Endothelial cell (in vitro differentiated cells): ENCODE data around the gene DRC7. TPM values are rescaled to one million over a fixed set of nuclear protein-coding genes. Genes with fewer than 3 reads are reported as not detected.

Source experiments
- DNase-seq: peaks from one replicate; pipeline ENCODE4 v3.0.0; 2021; ENCODE audit warnings: low spot score
- H3K27ac Mint-ChIP-seq: one replicate; pipeline ENCODE4 v1.8.0; 2021; ENCODE audit warnings: mixed read lengths, inconsistent platforms; ENCODE audit not compliant: unreplicated experiment
- H3K27me3 Mint-ChIP-seq: one replicate; pipeline ENCODE4 v1.8.0; 2021; ENCODE audit warnings: mild to moderate bottlenecking, moderate library complexity, mixed read lengths, inconsistent platforms; ENCODE audit not compliant: unreplicated experiment
- H3K36me3 Mint-ChIP-seq: one replicate; pipeline ENCODE4 v1.8.0; 2021; ENCODE audit warnings: mild to moderate bottlenecking, low read depth, mixed read lengths, inconsistent platforms; ENCODE audit not compliant: unreplicated experiment
- H3K4me1 Mint-ChIP-seq: one replicate; pipeline ENCODE4 v1.8.0; 2021; ENCODE audit warnings: mild to moderate bottlenecking, mixed read lengths, inconsistent platforms; ENCODE audit not compliant: unreplicated experiment
- H3K4me3 Mint-ChIP-seq: one replicate; pipeline ENCODE4 v1.8.0; 2021; ENCODE audit warnings: mild to moderate bottlenecking, mixed read lengths, inconsistent platforms; ENCODE audit not compliant: unreplicated experiment
- H3K9me3 Mint-ChIP-seq: one replicate; pipeline ENCODE4 v1.8.0; 2021; ENCODE audit warnings: mixed read lengths, inconsistent platforms; ENCODE audit not compliant: unreplicated experiment
- CTCF ChIP-seq: fragments of 200-600 bp; sonication (generic); IDR thresholded peaks from one replicate; pipeline ENCODE4 v1.5.0; 2021; ENCODE audit warnings: antibody characterized with exemption; ENCODE audit not compliant: unreplicated experiment
- long read RNA-seq: library from polyadenylated mRNA; unstranded; transcript quantifications from one replicate; pipeline ENCODE4 v2.0.0, GENCODE V29; 2020; ENCODE audit not compliant: unreplicated experiment
- total RNA-seq: library from RNA; stranded (reverse); fragmentation: NEBNext Ultra II Directional; extraction: Animal tissue kit (Norgen Biotek cat#: 25700); gene quantifications from one replicate; pipeline ENCODE4 v1.2.1, GENCODE V29; 2021; ENCODE audit not compliant: unreplicated experiment

DRC7 gene
- 1.8 TPM for total RNA-seq
- long read RNA-seq, partial matches to known transcripts: 0 of 1 reads
- long read RNA-seq, other reads (novel, unspliced or antisense): 1 of 1 reads

DNA sequence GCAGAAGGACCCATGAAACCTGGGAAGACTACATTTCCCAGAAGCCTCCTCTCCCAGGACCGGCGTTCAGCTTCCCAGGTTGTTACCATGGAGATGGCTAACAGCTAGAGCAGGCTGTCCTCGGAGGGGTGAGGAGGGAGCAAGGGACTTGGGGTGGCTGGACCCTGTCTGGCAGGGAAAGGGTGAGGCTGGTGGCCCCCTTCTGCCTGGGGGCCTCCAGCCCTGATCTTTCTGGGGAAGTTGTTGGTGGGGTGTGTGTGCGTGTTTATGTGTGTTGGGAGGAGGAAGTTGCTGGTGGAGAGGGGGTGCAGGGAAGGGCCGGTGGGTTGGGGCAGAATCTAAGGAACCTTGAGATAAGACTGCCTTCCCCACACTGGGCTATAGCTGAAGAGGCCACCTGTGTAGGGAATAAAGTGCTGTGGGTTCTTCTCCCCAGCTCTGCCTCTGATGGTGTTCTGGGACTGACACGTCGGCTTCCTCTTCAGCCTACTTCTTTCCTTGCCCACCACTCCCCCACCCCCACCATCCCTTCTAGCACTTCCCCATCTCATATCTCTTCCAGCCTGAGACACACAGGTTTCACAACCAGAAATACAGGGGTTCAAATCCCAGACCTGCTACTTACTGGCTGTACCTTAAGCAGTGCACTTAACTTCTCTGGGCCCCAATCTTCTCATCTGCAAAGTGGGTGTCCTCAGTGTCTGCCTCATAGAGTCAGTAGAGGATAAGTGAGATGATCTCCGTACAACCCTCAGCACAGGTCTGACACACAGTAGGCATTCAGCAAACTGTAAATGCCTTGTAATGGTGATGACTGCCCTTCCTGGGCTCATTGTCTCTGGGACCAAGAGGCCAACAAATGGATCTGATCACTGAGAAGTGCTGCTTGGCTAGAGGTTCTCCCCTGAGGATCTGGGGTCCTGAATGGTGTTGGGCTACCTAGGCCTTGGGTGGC is at the start of gene DRC7:
Gene DRC7 (plus strand): TSS at position 82 of the 955 bp plus-strand sequence. CDS start 3,144 bp downstream, outside the sequence.
- Mint-ChIP-seq H3K4me1 (peaks cover 10% of the 10 kb centered on the region), H3K4me3 (peak within 1 kb of the TSS; percentile 89), H3K9me3 (no peaks in the 10 kb centered on the region), H3K27ac (peak within 1 kb of the TSS; percentile 99), H3K36me3 (no peaks in the 10 kb centered on the region), H3K27me3 (peaks cover 8% of the 10 kb centered on the region)
- DNase-seq: peak; percentile 69
- no peak for TF ChIP-seq CTCF

DNA sequence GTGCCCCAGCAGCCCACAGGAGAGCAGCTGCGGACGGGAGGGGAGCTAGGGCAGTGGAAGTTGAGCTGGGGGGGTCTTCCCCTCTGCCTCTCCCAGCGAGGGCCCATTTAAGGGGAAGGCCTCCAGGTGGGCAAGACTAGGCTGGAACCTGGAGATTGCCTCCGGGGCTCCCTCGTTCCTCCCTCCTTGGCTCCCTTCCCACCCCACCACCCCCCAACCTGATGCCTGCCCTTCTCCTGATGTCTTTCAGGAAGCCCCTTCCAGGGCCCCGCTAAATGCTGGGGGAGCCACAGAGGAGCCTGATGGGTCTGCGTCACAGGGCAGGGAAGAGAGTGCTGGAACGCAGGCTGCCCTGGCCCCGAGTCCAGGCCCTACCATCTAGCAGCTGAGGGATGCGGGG is 49.4 kb upstream of the DRC7 start:
- Mint-ChIP-seq H3K27ac (no peak overlapping the region), H3K4me1 (peaks cover 23% of the 10 kb centered on the region), H3K9me3 (no peaks in the 10 kb centered on the region), H3K36me3 (no peaks in the 10 kb centered on the region), H3K27me3 (peaks cover 10% of the 10 kb centered on the region), H3K4me3 (no peak overlapping the region)
- no peak for DNase-seq
- TF ChIP-seq CTCF: no peak

DNA sequence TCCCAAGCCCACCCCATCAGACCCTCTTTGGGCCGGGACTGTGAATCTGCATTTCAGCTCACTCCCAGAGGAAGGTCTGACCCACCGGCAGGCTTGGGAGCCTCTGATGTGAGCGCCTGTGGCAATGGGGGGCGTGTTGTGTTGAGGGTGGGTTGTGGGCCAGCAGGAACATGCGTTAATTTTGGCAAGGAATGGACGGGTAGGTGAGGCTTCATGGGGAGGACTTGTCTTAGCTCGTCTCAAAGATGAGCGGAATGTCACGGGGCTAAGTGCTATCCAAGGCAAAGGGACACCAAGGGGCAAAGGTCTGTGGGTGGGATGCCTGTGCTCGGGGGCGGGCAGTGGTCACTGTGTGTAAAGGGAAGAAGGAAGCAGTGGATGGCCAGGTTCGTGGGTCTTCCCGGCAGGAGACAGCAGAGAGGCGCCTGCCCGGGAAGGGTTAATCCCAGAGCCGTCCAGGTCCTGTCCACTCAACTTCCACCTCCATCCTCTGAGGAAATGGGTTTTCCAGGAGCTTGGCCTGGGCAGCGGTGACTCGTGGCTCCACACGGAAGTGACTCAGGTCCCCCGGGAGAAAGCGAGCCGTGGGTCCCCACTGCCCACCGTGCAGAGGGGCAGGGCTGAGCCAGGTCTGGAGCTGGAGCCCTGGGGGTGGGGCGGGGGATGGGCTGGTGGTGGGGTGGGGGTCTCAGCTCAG is 48.8 kb upstream of the DRC7 start:
- Mint-ChIP-seq H3K27ac (peak overlapping the region; percentile 36), H3K4me3 (no peak overlapping the region), H3K36me3 (no peaks in the 10 kb centered on the region), H3K4me1 (peaks cover 23% of the 10 kb centered on the region), H3K27me3 (peaks cover 9% of the 10 kb centered on the region), H3K9me3 (no peaks in the 10 kb centered on the region)
- DNase-seq: peak; percentile 24
- no peak for TF ChIP-seq CTCF

GRCh38 chr16:57646388-57647039 is 48.1 kb upstream of the DRC7 start:
- Mint-ChIP-seq H3K4me1 (peaks cover 24% of the 10 kb centered on the region), H3K27ac (no peak overlapping the region), H3K9me3 (no peaks in the 10 kb centered on the region), H3K36me3 (no peaks in the 10 kb centered on the region), H3K4me3 (no peak overlapping the region), H3K27me3 (peaks cover 9% of the 10 kb centered on the region)
- TF ChIP-seq CTCF: no peak
- DNase-seq: no peak
